ENCODE measurements around the gene KIF1A.
"Not testable (repeated sequence)": the region's sequence is repeated elsewhere in the genome, so short reads cannot be mapped to it uniquely, and the experiment has no call there.

The KIF1A gene

DNA sequence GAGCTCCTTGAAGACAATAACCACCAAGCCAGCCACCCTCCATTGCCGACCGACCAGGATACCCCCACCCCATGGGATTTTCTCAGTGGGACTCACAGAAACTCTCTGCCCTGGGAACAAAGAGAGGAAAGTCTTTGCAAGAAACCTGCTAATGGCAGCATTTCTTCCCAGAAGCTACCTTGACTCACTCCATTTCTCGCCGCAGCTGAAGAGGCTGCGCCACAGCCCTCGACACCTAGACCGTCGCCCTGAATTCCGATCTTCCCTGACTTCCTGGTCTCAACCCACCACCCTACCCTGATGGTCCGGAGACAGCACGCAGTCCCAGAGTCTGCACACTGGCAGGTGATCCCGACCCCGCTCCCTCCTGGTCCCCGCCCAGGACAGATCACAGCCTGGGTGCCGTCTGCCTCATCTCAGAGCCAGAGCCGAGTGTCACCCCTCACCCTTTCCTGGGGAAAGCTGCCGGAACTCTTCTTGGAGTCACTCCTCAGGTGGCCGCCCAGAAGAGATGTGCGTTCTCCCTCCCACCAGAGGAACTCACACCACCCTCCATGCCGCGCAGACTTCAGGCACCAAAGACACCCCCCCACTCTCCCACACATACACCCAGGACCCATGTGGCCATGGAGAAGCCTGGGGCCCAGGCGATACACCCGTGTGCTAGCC lies 103.8 kb downstream of the KIF1A start:
- DNase-seq: no peak

DNA sequence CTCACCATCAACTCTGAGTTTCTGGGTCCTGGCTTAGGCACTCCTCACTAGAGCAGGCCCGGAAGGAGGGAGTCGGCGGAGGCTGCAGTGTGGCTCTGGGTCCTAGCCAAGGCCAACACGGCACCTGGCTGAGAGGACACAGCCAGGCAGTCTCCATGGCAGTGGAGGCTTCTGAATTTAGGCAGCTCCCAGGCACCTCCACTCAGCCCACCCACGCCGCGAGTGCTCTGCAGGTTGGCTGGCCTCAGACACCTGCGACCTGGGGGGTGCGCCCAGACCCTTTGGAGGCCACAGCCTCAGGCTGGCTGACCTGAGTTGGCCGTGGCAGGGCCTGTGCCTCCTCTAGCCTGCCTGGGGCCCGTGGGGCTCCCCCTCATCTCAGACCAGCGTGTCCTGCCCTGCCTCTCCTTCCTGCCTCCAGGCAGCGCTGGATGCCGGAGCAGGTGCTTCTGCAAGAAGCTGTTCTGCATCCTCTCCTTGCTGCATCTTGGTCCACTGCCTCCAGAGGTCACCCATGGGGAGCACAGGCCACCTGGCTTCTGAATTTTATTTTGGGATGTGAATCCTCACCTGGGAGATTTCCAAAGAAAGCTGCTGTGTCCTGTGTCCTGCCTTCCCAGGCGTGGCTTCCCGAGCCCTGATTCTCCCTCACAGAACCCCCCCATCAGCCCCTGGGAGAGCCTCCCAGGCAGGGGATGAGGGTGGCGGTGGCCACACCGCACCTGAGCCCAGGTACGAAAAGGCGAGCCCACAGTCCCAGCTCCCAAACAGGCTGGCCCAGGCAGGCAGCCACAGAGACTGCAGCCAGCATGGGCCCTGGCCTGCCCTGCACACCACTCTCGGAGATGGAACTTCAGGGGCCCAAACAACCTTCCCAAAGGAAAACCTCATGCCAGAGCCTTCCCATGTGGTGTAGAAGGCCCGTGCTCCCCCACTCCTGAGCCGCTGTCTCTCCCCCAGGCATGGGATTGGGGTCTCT lies 105.0 kb downstream of the KIF1A start:
- DNase-seq: peak in 1 of 3 experiments; percentile 35

- peak in 2 of 3 experiments; percentile 34 for DNase-seq
Measured at GRCh38 chr2:240713928-240714746, 105.9 kb downstream of the KIF1A start.

GRCh38 chr2:240713071-240713927 lies 106.7 kb downstream of the KIF1A start:
- peak in 1 of 3 experiments; percentile 44 for DNase-seq

- no peak for DNase-seq
Measured at GRCh38 chr2:240712121-240712520, 107.9 kb downstream of the KIF1A start.

DNA sequence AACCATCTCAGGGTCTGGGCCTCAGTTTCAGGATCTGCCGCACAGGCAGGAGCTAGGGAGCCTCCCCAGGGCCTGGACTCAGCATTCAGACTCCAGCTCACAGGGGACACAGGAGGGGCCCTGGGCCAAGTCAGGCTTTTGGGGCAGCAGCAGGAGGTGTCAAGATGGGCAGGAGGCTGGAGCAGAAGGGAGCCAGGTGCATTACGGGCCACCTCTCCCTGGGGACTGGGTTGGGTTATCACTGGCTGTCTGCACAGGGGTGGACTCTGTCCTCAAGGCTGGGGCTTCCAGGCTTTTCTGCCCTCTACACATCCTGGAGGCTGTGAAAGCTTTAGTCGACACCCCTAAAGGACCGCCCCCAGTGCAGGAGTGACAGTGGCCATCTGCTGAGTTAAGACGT lies 108.3 kb downstream of the KIF1A start:
- DNase-seq: peak in 1 of 3 experiments; percentile 21

DNA sequence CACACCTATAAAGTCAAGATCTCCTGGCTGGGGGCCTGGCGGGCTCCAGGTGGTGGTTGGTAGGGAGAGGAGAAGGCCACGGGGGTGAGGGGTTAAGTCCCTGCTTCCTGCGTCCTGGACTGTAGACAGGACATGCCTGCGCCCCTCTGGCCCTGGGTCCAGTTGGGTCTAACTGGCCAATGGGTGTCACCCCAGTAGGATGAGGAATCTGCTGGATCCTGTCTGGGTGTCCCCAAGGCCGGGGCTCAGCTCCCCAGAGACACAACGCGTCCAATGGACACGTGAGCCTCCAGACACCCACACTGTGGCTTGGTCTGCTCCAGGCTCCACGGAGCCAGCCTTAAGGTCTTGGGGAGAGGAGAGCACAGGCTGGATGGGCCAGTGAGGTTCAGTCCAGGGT lies 108.7 kb downstream of the KIF1A start:
- peak in 1 of 3 experiments; percentile 21 for DNase-seq

- no peak for DNase-seq
Measured at GRCh38 chr2:240708457-240708856, 111.6 kb downstream of the KIF1A start.

GRCh38 chr2:240707821-240708220 lies 112.2 kb downstream of the KIF1A start:
- DNase-seq: no peak

DNA sequence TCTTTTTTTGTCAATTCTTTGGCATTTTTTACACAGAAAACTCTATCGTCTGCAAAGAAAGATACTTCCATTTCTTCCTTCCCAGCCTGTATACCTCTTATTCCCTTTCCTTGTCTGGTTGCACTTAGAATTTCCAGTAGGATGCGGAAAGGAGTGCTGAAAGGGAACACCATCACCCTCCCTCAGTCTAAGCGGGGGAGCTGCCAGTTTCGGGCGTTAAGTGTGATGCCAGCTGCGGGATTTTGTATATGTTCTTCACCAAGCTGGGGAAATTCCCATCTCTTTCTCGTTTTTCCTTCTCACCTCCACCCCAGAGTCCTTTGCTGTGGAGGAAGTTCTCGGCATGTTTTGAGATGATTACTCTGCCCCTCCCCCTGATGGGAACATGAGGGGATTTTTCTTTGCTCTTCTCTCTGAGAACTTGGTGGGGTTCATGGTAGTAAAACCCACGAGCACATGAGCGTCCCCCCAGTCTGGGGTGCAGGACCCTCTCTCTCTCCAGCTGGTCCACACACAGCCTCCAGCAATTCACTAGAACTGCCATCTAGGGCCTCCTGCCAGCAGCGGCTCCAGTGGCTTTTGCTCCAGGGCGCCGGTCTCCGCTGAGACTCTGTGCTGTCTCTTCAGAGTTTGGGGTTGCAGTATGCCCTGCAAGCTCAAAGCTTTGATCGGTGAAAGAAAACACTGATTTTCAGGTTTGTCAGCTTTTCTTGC lies 112.8 kb downstream of the KIF1A start:
- DNase-seq: no peak

DNA sequence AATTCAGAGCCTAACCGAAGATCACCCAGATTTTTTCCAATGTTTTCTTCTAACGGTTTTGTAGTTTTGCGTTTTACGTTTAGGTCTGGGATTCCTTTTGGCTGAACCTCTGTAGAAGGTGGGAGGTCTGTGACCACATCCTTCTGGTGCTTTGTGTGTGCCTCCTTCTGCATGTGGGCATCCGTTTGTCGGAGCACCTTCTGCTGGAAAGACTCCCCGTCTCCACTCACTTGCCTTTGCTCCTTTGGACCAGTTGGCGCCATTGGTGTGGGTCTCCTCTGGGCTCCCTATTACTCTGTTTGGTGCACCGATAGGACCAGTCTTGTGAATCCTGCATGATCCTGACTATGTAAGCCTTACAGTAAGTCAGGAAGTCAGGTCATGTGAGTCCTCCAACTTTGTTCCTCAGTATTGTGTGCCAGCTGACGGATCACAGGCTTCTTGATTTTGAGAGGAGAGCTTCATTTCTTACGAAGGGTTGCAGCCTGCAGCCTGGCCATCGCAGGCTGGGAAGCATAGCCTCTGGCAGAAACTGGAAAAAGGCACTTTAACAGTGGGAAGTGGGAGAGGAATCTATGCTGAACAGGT lies 114.7 kb downstream of the KIF1A start:
- no peak for DNase-seq

GRCh38 chr2:240704651-240705050 lies 115.4 kb downstream of the KIF1A start:
- peak in 1 of 3 experiments; percentile 25 for DNase-seq

- DNase-seq: no peak
Measured at GRCh38 chr2:240703417-240704341, 116.3 kb downstream of the KIF1A start.

DNA sequence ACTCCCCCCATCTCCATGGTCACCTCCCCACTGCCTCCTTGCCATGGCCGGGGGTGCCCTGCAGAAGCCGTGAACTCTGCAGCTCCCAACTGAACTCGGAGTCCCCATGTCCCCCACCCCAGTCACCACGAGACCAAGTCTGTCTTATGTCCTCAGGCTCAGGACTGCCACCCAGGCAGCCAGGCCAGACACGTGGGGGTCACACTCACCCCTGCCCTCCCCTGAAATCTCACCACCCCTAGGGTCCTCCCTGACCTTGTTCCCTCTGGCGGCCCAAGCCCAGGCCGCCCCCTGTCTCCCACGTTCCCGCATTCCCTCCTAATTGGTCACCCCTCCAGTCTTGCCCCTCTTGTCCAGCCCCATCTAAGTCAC lies 117.4 kb downstream of the KIF1A start:
- no peak for DNase-seq

- no peak for DNase-seq
Measured at GRCh38 chr2:240701736-240702639, 118.0 kb downstream of the KIF1A start.

DNA sequence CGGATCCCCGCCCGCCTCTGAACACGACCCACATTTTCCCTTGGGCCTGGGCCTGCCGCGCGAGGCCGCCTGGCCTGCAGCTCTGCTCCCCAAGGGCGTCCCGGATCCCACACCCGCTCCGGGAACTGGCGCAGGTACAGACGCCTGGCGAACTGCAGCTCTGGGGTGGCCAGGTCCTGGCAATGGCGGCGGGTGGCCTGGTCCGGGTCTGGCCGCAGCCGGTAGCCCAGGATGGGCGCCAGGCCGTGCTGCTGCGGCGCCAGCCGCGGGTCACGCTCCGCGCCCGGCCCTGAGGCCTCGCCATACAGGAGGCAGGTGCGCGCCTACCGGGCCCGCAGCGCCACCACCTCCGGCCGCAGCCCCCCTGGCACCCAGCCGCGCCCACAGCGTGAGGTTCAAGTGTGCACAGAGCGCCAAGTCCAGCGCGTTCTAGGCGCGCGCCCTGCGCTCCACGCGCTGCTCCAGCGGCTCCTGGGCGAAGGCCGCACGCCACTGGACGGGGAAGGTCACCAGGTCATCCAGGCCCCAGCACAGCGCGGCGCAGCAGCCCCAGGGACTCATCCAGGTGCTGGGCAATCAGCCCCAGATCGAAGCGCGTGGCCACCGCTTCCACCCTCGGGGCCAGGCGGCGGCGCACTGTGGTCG lies 118.8 kb downstream of the KIF1A start:
- no peak for DNase-seq

- not testable (repeated sequence) for DNase-seq
Measured at GRCh38 chr2:240700616-240701015, 119.4 kb downstream of the KIF1A start.

DNA sequence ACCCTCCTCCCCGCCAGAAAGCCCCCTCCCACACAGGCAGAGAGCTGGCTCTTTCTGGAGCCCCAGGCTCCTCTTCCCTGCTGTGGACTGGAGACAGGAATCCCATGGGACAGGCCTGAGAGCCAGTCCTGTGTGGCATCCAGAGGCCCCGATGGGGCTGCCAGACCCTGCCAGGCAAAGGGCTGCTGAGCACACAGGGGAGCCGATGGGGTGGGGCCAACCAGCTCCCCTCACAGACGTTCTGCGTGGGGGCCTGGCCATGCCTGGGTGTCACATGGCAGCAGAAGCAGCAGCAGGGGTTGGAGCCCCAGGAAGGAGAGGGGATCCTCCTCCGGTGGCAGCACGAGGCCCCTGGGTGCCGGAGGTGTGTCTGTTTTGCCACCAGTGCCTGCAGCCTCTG lies 120.2 kb downstream of the KIF1A start:
- DNase-seq: not testable (repeated sequence)
